Medulla oblongata (tissue), 1 donor: ENCODE results near the gene LRIG2.

Source experiments
- DNase-seq: peaks from one replicate; pipeline ENCODE4 v3.0.0-alpha.2; 2015; ENCODE audit errors: extremely low spot score

LRIG2 gene

GRCh38 chr1:113166473-113166872 is 93.5 kb downstream of the LRIG2 start:
- DNase-seq: no peak

DNA sequence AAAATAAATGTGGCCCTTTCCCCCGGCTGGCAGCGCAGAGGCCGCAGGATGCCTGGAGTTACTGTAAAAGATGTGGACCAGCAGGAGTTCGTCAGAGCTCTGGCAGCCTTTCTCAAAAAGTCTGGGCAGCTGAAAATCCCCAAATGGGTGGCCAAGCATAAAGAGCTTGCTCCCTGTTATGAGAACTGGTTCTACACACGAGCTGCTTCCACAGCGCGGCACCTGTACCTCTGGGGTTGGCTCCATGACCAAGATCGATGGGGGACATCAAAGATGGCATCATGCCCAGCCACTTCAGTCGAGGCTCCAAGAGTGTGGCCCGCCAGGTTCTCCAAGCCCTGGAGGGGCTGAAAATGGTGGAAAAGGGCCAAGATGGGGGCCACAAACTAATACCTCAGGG is 95.9 kb downstream of the LRIG2 start:
- DNase-seq: no peak

DNA sequence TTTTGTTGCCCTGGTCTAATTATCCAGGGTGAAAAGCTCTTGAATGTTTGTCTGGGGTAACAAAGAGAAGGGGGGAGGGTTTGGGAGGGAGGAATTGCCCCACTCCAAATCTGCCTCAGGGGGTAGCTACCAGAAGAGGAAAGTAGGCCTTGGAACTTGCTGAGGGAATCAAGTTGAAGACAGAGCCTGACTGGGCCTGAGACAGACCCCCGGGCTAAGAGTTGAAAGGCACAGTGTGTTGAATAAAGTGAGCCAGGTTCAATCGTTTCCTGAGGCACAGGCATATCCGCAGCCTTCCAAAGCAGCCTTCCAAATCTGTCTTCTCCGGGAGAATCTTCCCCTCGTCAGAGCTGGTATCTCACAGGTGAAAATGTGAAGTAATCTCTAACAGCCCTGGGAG is 96.6 kb downstream of the LRIG2 start:
- DNase-seq: no peak

DNA sequence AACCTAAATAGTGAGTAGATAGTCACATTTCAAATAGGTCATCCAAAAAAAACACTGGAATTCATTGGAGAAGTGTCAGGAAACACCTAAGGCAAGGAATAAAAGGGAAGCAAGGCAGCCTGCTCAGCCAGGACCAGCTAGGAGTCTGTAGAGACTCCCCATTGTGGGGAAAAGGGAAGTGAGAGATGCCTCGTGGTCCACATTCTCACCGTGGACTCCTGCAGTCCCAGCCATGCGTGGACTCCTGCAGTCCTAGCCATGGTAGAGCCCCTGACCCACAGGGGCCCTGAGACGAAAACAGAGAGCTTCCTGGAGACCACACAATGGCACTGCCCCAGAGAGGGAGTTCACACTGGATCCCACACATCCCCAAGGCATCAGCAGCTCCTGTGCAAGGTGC is 97.5 kb downstream of the LRIG2 start:
- no peak for DNase-seq

DNA sequence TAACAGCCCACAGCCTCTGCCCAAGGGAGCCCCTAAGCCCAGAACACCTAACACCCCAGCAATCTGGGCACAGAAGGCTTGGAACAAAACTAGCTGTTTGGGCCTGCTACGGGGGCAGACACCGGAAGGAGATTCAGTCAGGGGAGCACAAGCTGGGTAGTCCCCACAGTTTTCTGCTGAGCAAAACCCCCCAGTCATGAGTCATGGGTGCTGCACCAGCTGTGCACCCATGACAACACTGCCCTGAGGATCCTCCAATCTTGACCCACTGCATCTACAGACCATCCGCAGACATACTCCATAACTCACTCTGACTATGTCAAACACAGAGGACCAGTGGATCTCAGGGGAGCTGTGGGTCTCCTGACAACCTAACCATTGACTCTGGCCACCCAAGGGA is 105.1 kb downstream of the LRIG2 start:
- DNase-seq: no peak

- no peak for DNase-seq
Measured at GRCh38 chr1:113178522-113178921, 105.5 kb downstream of the LRIG2 start.
